Glomerular visceral epithelial cell (primary cell): ENCODE data around the gene MAP1S.
"Not testable (repeated sequence)": the region's sequence is repeated elsewhere in the genome, so short reads cannot be mapped to it uniquely, and the experiment has no call there.

ENCODE experiments used
- DNase-seq: peaks from one replicate; pipeline ENCODE4 v3.0.0-alpha.2; 2016; ENCODE audit errors: extremely low spot score

MAP1S gene

GRCh38 chr19:17762505-17763229 is 43.4 kb downstream of the MAP1S start:
- peak; percentile 39 for DNase-seq

- no peak for DNase-seq
Measured at GRCh38 chr19:17764348-17764747, 45.1 kb downstream of the MAP1S start.

GRCh38 chr19:17765069-17765618 is 45.9 kb downstream of the MAP1S start:
- DNase-seq: no peak

- peak; percentile 89 for DNase-seq
Measured at GRCh38 chr19:17766543-17767131, 47.4 kb downstream of the MAP1S start.

- DNase-seq: no peak
Measured at GRCh38 chr19:17767559-17767958, 48.3 kb downstream of the MAP1S start.

- DNase-seq: no peak
Measured at GRCh38 chr19:17770613-17771012, 51.3 kb downstream of the MAP1S start.

GRCh38 chr19:17772172-17772571 is 52.9 kb downstream of the MAP1S start:
- DNase-seq: no peak

GRCh38 chr19:17775245-17775927 is 56.1 kb downstream of the MAP1S start:
- DNase-seq: peak; percentile 53

GRCh38 chr19:17775991-17776803 is 56.9 kb downstream of the MAP1S start:
- DNase-seq: no peak

- not testable (repeated sequence) for DNase-seq
Measured at GRCh38 chr19:17777840-17778239, 58.6 kb downstream of the MAP1S start.

- DNase-seq: peak; percentile 28
Measured at GRCh38 chr19:17778251-17778967, 59.1 kb downstream of the MAP1S start.

- no peak for DNase-seq
Measured at GRCh38 chr19:17778968-17779929, 60.0 kb downstream of the MAP1S start.

GRCh38 chr19:17780781-17781180 is 61.5 kb downstream of the MAP1S start:
- DNase-seq: no peak

GRCh38 chr19:17783721-17784120 is 64.4 kb downstream of the MAP1S start:
- not testable (repeated sequence) for DNase-seq
